CD4-positive, CD25-positive, alpha-beta regulatory T cell (primary cell): ENCODE data around the gene RPH3AL. TPM values are rescaled to one million over a fixed set of nuclear protein-coding genes. Genes with fewer than 3 reads are reported as not detected.
"Not testable (repeated sequence)": the region's sequence is repeated elsewhere in the genome, so short reads cannot be mapped to it uniquely, and the experiment has no call there.

Experiments
- ATAC-seq, 2 donors: fragments of 150-1000 bp; cut with Tn5 transposase; one replicate each; pipeline ENCODE4 v1.10.0; 2021; ENCODE audit warnings: low read depth in 2 of 2, moderate number of reproducible peaks in 2 of 2, moderate library complexity in 1 of 2
- DNase-seq, 3 donors: peaks; one replicate each; pipeline versions ENCODE4 v3.0.0 to v3.0.0-alpha.2; 2012 to 2022; ENCODE audit warnings: mixed read lengths in 1 of 3
- H3K27ac ChIP-seq: one replicate; pipeline ENCODE4 v1.7.0; 2013; ENCODE audit warnings: mild to moderate bottlenecking, low read length; ENCODE audit not compliant: insufficient read depth, poor library complexity, severe bottlenecking
- H3K27me3 ChIP-seq: one replicate; pipeline ENCODE4 v1.7.0; 2013; ENCODE audit warnings: low read length; ENCODE audit not compliant: control insufficient read depth, insufficient read depth
- H3K36me3 ChIP-seq: one replicate; pipeline ENCODE4 v1.7.0; 2013; ENCODE audit warnings: mild to moderate bottlenecking, low read length, moderate library complexity; ENCODE audit not compliant: control insufficient read depth, insufficient read depth
- H3K4me1 ChIP-seq: 2 replicates; pipeline ENCODE4 v1.7.0; 2013; ENCODE audit warnings: mild to moderate bottlenecking, low read length; ENCODE audit not compliant: insufficient read depth, control insufficient read depth, poor library complexity, severe bottlenecking
- H3K4me3 ChIP-seq: one replicate; pipeline ENCODE4 v1.7.0; 2013; ENCODE audit warnings: low read depth, mild to moderate bottlenecking, low read length, moderate library complexity
- H3K9me3 ChIP-seq, 2 experiments: 1 replicate in 1 of 2; 2 replicates in 1 of 2; pipeline ENCODE4 v1.7.0; 2013; ENCODE audit warnings: low read length in 2 of 2, mild to moderate bottlenecking in 1 of 2, moderate library complexity in 1 of 2; ENCODE audit not compliant: control insufficient read depth in 2 of 2
- H3K27ac Mint-ChIP-seq, 3 donors: one replicate each; pipeline ENCODE4 v1.8.0; 2020 to 2022; ENCODE audit warnings: mild to moderate bottlenecking in 3 of 3, mixed read lengths in 3 of 3, moderate library complexity in 2 of 3
- H3K27me3 Mint-ChIP-seq: one replicate; pipeline ENCODE4 v1.8.0; 2022; ENCODE audit warnings: mild to moderate bottlenecking, mixed read lengths
- H3K36me3 Mint-ChIP-seq: one replicate; pipeline ENCODE4 v1.8.0; 2020; ENCODE audit warnings: mixed read lengths
- H3K4me1 Mint-ChIP-seq, 4 donors: one replicate each; pipeline ENCODE4 v1.8.0; 2020 to 2022; ENCODE audit warnings: mixed read lengths in 4 of 4, mild to moderate bottlenecking in 1 of 4
- H3K4me3 Mint-ChIP-seq, 4 donors: one replicate each; pipeline ENCODE4 v1.8.0; 2020 to 2022; ENCODE audit warnings: mild to moderate bottlenecking in 4 of 4, mixed read lengths in 4 of 4, moderate library complexity in 3 of 4
- H3K9me3 Mint-ChIP-seq, 7 donors: one replicate each; pipeline ENCODE4 v1.8.0; 2020 to 2022; ENCODE audit warnings: mixed read lengths in 7 of 7, mild to moderate bottlenecking in 3 of 7, moderate library complexity in 2 of 7
- polyA plus RNA-seq, 4 donors: library from polyadenylated mRNA; unstranded; fragments of 300-500 nt; fragmentation: Illumina TruSeq; gene quantifications; one replicate each; pipeline ENCODE4 v1.2.3, GENCODE V29; 2021
- total RNA-seq: library from RNA; stranded (reverse); gene quantifications from one replicate; pipeline ENCODE4 v1.2.3, GENCODE V29; 2022

The RPH3AL gene
- total and polyA plus RNA-seq, 5 donors from 2014 or later: 0.65 to 5.6 (median 3.0) TPM

GRCh38 chr17:271928-272623 is 80.5 kb downstream of the RPH3AL start:
- H3K9me3 ChIP-seq, ATAC-seq, H3K9me3 Mint-ChIP-seq, H3K36me3 Mint-ChIP-seq, H3K36me3 ChIP-seq, H3K27me3 Mint-ChIP-seq, DNase-seq, H3K27me3 ChIP-seq, H3K4me1 Mint-ChIP-seq, H3K27ac ChIP-seq, H3K27ac Mint-ChIP-seq, H3K4me3 ChIP-seq, H3K4me3 Mint-ChIP-seq, H3K4me1 ChIP-seq: not testable (repeated sequence)

- no peaks in the 10 kb centered on the region for H3K27me3 ChIP-seq
- no peaks in the 10 kb centered on the region for H3K4me1 ChIP-seq
- Mint-ChIP-seq H3K36me3 (no peaks in the 10 kb centered on the region), H3K4me3 (no peak overlapping the region), H3K9me3 (peaks cover 0 to 4% (median 0%) of the 10 kb centered on the region in 7 donors), H3K27me3 (peaks cover 5% of the 10 kb centered on the region), H3K4me1 (no peaks in the 10 kb centered on the region), H3K27ac (no peak overlapping the region)
- H3K27ac ChIP-seq: no peak overlapping the region
- no peaks in the 10 kb centered on the region for H3K9me3 ChIP-seq
- no peak for DNase-seq
- H3K4me3 ChIP-seq: no peak overlapping the region
- no peaks in the 10 kb centered on the region for H3K36me3 ChIP-seq
- ATAC-seq: no peak
Measured at GRCh38 chr17:269616-270514, 82.7 kb downstream of the RPH3AL start.

GRCh38 chr17:266701-267667 is 85.6 kb downstream of the RPH3AL start:
- Mint-ChIP-seq H3K27me3 (no peaks in the 10 kb centered on the region), H3K4me3 (no peak overlapping the region), H3K4me1 (no peaks in the 10 kb centered on the region), H3K36me3 (peaks cover 6% of the 10 kb centered on the region), H3K27ac (no peak overlapping the region), H3K9me3 (peaks cover 0 to 4% (median 0%) of the 10 kb centered on the region in 7 donors)
- DNase-seq (no peak), ATAC-seq (no peak)
- Histone ChIP-seq H3K36me3 (no peaks in the 10 kb centered on the region), H3K4me3 (no peak overlapping the region), H3K9me3 (no peaks in the 10 kb centered on the region), H3K27ac (no peak overlapping the region), H3K4me1 (no peaks in the 10 kb centered on the region), H3K27me3 (no peaks in the 10 kb centered on the region)

GRCh38 chr17:266219-266618 is 86.4 kb downstream of the RPH3AL start:
- Histone ChIP-seq H3K9me3 (no peaks in the 10 kb centered on the region), H3K27me3 (no peaks in the 10 kb centered on the region), H3K4me3 (no peak overlapping the region), H3K27ac (no peak overlapping the region), H3K4me1 (no peaks in the 10 kb centered on the region), H3K36me3 (no peaks in the 10 kb centered on the region)
- DNase-seq (no peak), ATAC-seq (no peak)
- Mint-ChIP-seq H3K27me3 (no peaks in the 10 kb centered on the region), H3K4me3 (no peak overlapping the region), H3K4me1 (no peaks in the 10 kb centered on the region), H3K36me3 (peaks cover 10% of the 10 kb centered on the region), H3K9me3 (peaks cover 0 to 2% (median 0%) of the 10 kb centered on the region in 7 donors), H3K27ac (no peak overlapping the region)

- peaks cover 10% of the 10 kb centered on the region for H3K36me3 Mint-ChIP-seq
- Histone ChIP-seq H3K27me3 (no peaks in the 10 kb centered on the region), H3K4me1 (no peaks in the 10 kb centered on the region), H3K9me3 (no peaks in the 10 kb centered on the region), H3K36me3 (no peaks in the 10 kb centered on the region), H3K27ac (no peak overlapping the region), H3K4me3 (no peak overlapping the region)
- H3K9me3 Mint-ChIP-seq: peaks cover 0 to 2% (median 0%) of the 10 kb centered on the region in 7 donors
- H3K4me1 Mint-ChIP-seq: no peaks in the 10 kb centered on the region
- no peak overlapping the region for H3K27ac Mint-ChIP-seq
- no peak for DNase-seq
- no peaks in the 10 kb centered on the region for H3K27me3 Mint-ChIP-seq
- H3K4me3 Mint-ChIP-seq: no peak overlapping the region
- no peak for ATAC-seq
Measured at GRCh38 chr17:265718-266117, 86.9 kb downstream of the RPH3AL start.

- no peak overlapping the region for H3K4me3 Mint-ChIP-seq
- H3K36me3 Mint-ChIP-seq: peaks cover 10% of the 10 kb centered on the region
- Histone ChIP-seq H3K27ac (no peak overlapping the region), H3K36me3 (no peaks in the 10 kb centered on the region), H3K4me3 (no peak overlapping the region), H3K4me1 (no peaks in the 10 kb centered on the region), H3K9me3 (no peaks in the 10 kb centered on the region), H3K27me3 (no peaks in the 10 kb centered on the region)
- no peak overlapping the region for H3K27ac Mint-ChIP-seq
- DNase-seq (no peak), ATAC-seq (no peak)
- H3K9me3 Mint-ChIP-seq: peaks cover 0 to 2% (median 0%) of the 10 kb centered on the region in 7 donors
- no peaks in the 10 kb centered on the region for H3K4me1 Mint-ChIP-seq
- H3K27me3 Mint-ChIP-seq: peaks cover 5% of the 10 kb centered on the region
Measured at GRCh38 chr17:263773-264172, 88.8 kb downstream of the RPH3AL start.

- H3K27me3 ChIP-seq: no peaks in the 10 kb centered on the region
- Mint-ChIP-seq H3K9me3 (peaks cover 0 to 2% (median 0%) of the 10 kb centered on the region in 7 donors), H3K4me3 (no peak overlapping the region), H3K4me1 (no peaks in the 10 kb centered on the region), H3K27me3 (peaks cover 6% of the 10 kb centered on the region), H3K27ac (no peak overlapping the region), H3K36me3 (peaks cover 10% of the 10 kb centered on the region)
- no peaks in the 10 kb centered on the region for H3K36me3 ChIP-seq
- no peak for ATAC-seq
- no peak overlapping the region for H3K27ac ChIP-seq
- no peaks in the 10 kb centered on the region for H3K4me1 ChIP-seq
- no peaks in the 10 kb centered on the region for H3K9me3 ChIP-seq
- H3K4me3 ChIP-seq: no peak overlapping the region
- DNase-seq: no peak
Measured at GRCh38 chr17:263271-263670, 89.3 kb downstream of the RPH3AL start.
